Esophagus muscularis mucosa (tissue), 3 donors: ENCODE results near the gene DMD.

Experiments
- POLR2A ChIP-seq: fragments of 450-650 bp; IDR thresholded peaks from one replicate; pipeline ENCODE4 v1.6.1; 2017; ENCODE audit warnings: antibody characterized with exemption, moderate library complexity, mild to moderate bottlenecking, low read depth
- POLR2AphosphoS5 ChIP-seq, 2 donors: sonication (generic); formaldehyde crosslinking; IDR thresholded peaks; one replicate each; pipeline ENCODE4 v1.6.1; 2017; ENCODE audit warnings: antibody characterized with exemption in 2 of 2
- TF ChIP-seq, protein P1 (sequence below), 3 experiments: fragments of 200-600 bp in 2 of 3; fragments of 450-650 bp in 1 of 3; sonication (generic) in 2 of 3; IDR thresholded peaks; one replicate each; pipeline ENCODE4 v1.5.1; 2017 to 2019; ENCODE audit warnings: antibody characterized with exemption in 3 of 3, mild to moderate bottlenecking in 2 of 3, moderate library complexity in 1 of 3

DNA sequence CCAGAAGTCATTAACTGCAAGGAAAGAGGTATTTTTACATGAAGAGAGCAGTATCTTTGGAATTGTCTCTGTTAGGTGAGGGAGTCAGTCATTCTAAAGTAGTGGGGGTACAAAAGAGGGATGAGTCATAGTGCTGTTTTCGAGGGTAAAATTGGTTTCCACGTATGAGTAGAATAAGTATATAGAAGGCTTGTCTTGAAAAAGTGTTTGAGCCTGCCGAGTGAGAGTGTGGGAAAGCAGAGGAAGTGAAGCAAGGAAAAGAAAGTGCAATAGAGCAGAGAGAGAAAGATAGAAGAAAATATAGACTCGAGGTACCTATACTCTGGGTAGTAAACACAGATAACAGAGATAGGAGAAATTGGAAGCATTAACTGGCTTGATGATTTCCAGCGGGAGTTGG, 696.4 kb downstream of the DMD start:
- TF ChIP-seq, protein P1, sequence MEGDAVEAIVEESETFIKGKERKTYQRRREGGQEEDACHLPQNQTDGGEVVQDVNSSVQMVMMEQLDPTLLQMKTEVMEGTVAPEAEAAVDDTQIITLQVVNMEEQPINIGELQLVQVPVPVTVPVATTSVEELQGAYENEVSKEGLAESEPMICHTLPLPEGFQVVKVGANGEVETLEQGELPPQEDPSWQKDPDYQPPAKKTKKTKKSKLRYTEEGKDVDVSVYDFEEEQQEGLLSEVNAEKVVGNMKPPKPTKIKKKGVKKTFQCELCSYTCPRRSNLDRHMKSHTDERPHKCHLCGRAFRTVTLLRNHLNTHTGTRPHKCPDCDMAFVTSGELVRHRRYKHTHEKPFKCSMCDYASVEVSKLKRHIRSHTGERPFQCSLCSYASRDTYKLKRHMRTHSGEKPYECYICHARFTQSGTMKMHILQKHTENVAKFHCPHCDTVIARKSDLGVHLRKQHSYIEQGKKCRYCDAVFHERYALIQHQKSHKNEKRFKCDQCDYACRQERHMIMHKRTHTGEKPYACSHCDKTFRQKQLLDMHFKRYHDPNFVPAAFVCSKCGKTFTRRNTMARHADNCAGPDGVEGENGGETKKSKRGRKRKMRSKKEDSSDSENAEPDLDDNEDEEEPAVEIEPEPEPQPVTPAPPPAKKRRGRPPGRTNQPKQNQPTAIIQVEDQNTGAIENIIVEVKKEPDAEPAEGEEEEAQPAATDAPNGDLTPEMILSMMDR (IDR thresholded peaks at IDR 0.05) = no peak
- TF ChIP-seq POLR2A (no peak), POLR2AphosphoS5 (IDR thresholded peaks at IDR 0.05) (no peak)
